Thoracic aorta (tissue), 2 donors: Measurements from ENCODE around the gene WDR49. TPM values are rescaled to one million over a fixed set of nuclear protein-coding genes. Genes with fewer than 3 reads are reported as not detected.

ENCODE experiments used
- ATAC-seq: fragments of 150-250 bp; one replicate; pipeline ENCODE4 v1.8.0; 2017; ENCODE audit warnings: low read depth; ENCODE audit not compliant: insufficient number of reproducible peaks, low FRiP score
- DNase-seq: peaks from one replicate; pipeline ENCODE4 v3.0.0-alpha.2; 2020; ENCODE audit warnings: low spot score
- H3K27ac ChIP-seq, 2 donors: fragments of 200-600 bp; sonication (generic); 1 replicate in 1 of 2; 2 replicates in 1 of 2; pipeline ENCODE4 v1.5.1; 2016; ENCODE audit warnings: mild to moderate bottlenecking in 2 of 2, moderate library complexity in 2 of 2
- H3K27me3 ChIP-seq: fragments of 200-600 bp; sonication (generic); replicated peaks from 2 replicates; pipeline ENCODE4 v1.6.0; 2016; ENCODE audit warnings: mild to moderate bottlenecking; ENCODE audit not compliant: insufficient read depth
- H3K36me3 ChIP-seq: fragments of 200-600 bp; sonication (generic); one replicate; pipeline ENCODE4 v1.5.1; 2016
- H3K4me1 ChIP-seq, 2 donors: fragments of 200-600 bp; sonication (generic); 1 replicate in 1 of 2; 2 replicates in 1 of 2; pipeline versions ENCODE4 v1.5.1 to v1.6.0; 2016; ENCODE audit warnings: low read depth in 2 of 2, mild to moderate bottlenecking in 1 of 2; ENCODE audit not compliant: control insufficient read depth in 1 of 2
- H3K4me3 ChIP-seq: fragments of 200-600 bp; sonication (generic); 2 replicates; pipeline ENCODE4 v1.5.1; 2016; ENCODE audit warnings: mild to moderate bottlenecking
- H3K9me3 ChIP-seq: fragments of 200-600 bp; sonication (generic); 2 replicates; pipeline ENCODE4 v1.5.1; 2016
- total RNA-seq, 2 donors: library from RNA; depleted of rRNA; stranded (reverse); fragments of >200 nt; gene quantifications; one replicate each; pipeline versions ENCODE4 v1.1.0 to v1.2.3, GENCODE V29; 2016
- TF ChIP-seq, protein P1 (sequence below): fragments of 200-600 bp; sonication (generic); IDR thresholded peaks from one replicate; pipeline ENCODE4 v1.5.1; 2019; ENCODE audit warnings: antibody characterized with exemption

WDR49 gene
- total RNA-seq, 2 donors from 2014 or later = 0.41 to 0.63 TPM

DNA sequence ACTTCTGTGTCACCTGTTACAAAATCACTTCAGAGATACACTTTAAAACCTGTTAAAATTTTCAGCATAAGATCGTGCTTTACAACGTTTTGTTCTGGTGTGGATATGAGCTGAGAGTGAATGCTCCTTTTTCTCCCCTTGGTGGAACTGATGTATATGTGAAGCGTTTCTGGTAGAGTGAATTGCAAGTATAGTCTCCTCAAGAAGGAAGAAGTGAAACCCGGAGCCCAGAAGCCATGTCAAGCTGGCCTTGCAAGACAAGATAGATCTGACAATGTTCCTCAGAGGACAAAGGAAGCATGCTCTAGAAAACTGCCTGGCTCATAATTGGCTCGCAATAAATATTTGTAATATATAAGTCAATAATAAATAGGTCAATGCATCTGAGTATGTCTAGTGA is 203.5 kb downstream of the WDR49 start:
- H3K4me3 ChIP-seq = no peak overlapping the region
- no peaks in the 10 kb centered on the region for H3K9me3 ChIP-seq
- DNase-seq = no peak
- no peaks in the 10 kb centered on the region for H3K4me1 ChIP-seq
- no peaks in the 10 kb centered on the region for H3K36me3 ChIP-seq
- H3K27me3 ChIP-seq = no peaks in the 10 kb centered on the region
- ATAC-seq = no peak
- TF ChIP-seq, protein P1, sequence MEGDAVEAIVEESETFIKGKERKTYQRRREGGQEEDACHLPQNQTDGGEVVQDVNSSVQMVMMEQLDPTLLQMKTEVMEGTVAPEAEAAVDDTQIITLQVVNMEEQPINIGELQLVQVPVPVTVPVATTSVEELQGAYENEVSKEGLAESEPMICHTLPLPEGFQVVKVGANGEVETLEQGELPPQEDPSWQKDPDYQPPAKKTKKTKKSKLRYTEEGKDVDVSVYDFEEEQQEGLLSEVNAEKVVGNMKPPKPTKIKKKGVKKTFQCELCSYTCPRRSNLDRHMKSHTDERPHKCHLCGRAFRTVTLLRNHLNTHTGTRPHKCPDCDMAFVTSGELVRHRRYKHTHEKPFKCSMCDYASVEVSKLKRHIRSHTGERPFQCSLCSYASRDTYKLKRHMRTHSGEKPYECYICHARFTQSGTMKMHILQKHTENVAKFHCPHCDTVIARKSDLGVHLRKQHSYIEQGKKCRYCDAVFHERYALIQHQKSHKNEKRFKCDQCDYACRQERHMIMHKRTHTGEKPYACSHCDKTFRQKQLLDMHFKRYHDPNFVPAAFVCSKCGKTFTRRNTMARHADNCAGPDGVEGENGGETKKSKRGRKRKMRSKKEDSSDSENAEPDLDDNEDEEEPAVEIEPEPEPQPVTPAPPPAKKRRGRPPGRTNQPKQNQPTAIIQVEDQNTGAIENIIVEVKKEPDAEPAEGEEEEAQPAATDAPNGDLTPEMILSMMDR = no peak
- no peak overlapping the region for H3K27ac ChIP-seq

GRCh38 chr3:167445491-167445890 is 208.3 kb downstream of the WDR49 start:
- Histone ChIP-seq H3K36me3 (no peaks in the 10 kb centered on the region), H3K27me3 (no peaks in the 10 kb centered on the region), H3K4me3 (no peak overlapping the region), H3K4me1 (no peaks in the 10 kb centered on the region), H3K9me3 (no peaks in the 10 kb centered on the region), H3K27ac (no peak overlapping the region)
- ATAC-seq (no peak), DNase-seq (no peak)
- TF ChIP-seq, protein P1 = no peak

- DNase-seq (no peak), ATAC-seq (no peak)
- no peaks in the 10 kb centered on the region for H3K9me3 ChIP-seq
- H3K4me3 ChIP-seq = no peak overlapping the region
- H3K4me1 ChIP-seq = no peaks in the 10 kb centered on the region
- H3K27ac ChIP-seq = no peak overlapping the region
- H3K36me3 ChIP-seq = no peaks in the 10 kb centered on the region
- TF ChIP-seq, protein P1 = no peak
- H3K27me3 ChIP-seq = no peaks in the 10 kb centered on the region
Observed at GRCh38 chr3:167441256-167441655, 212.5 kb downstream of the WDR49 start.

GRCh38 chr3:167437428-167438139 is 216.2 kb downstream of the WDR49 start:
- no peak for ATAC-seq

More at GRCh38 chr3:167437428-167438139, 216.2 kb downstream of the WDR49 start:
- Histone ChIP-seq H3K27ac (no peak overlapping the region), H3K9me3 (no peaks in the 10 kb centered on the region), H3K36me3 (no peaks in the 10 kb centered on the region), H3K27me3 (no peaks in the 10 kb centered on the region), H3K4me1 (no peaks in the 10 kb centered on the region), H3K4me3 (no peak overlapping the region)
- DNase-seq = no peak
- TF ChIP-seq, protein P1 = no peak

Other genes with a start within 250 kb of the WDR49 start
- gene SERPINI2, start 179.9 kb downstream of the WDR49 start, total RNA-seq = not detected
- 10 to 100 TPM; 55.5 to 77.3 TPM for gene PDCD10, start 81.0 kb upstream of the WDR49 start, total RNA-seq
- 10 to 100 TPM in 1 of 2 donors, 1 to 10 TPM in 1; 6.2 to 11.0 TPM for gene SERPINI1, start 81.8 kb upstream of the WDR49 start, total RNA-seq